Gastrocnemius medialis (tissue), 4 donors: Measurements from ENCODE around the gene MAGEF1.

Experiments used
- POLR2A ChIP-seq, 2 donors: fragments of 450-650 bp; IDR thresholded peaks; one replicate each; pipeline ENCODE4 v1.6.1; 2017; ENCODE audit warnings: antibody characterized with exemption in 2 of 2, mild to moderate bottlenecking in 2 of 2, moderate library complexity in 2 of 2
- TF ChIP-seq, protein P1 (sequence below), 5 experiments: fragments of 450-650 bp in 3 of 5; fragments of 200-600 bp in 2 of 5; sonication (generic) in 2 of 5; IDR thresholded peaks in 4 of 5; conservative IDR thresholded peaks in 1 of 5; 1 replicate in 4 of 5; 2 replicates in 1 of 5; pipeline ENCODE4 v1.5.1; 2016 to 2019; ENCODE audit warnings: antibody characterized with exemption in 5 of 5, mild to moderate bottlenecking in 3 of 5, moderate library complexity in 3 of 5

DNA sequence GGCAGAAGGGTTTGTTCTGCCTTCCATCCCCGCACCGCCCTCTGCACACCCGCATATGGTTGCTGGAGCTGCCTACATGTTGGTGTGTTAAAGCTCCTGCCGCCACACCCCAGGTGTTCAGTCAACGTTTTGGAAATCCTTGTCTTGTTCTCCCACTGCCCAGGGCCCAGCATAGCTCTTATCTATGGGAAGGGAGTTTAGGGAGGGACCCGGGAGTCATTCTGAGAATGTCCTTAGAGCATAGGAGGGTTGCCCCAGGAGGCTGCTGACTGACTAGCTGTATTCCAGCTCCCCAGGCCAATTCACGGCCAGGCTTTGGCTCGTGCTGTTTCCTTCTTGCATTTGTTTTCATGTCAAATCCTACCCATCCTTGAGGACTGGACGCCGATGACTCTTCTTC lies 46.8 kb downstream of the MAGEF1 start:
- TF ChIP-seq, protein P1, sequence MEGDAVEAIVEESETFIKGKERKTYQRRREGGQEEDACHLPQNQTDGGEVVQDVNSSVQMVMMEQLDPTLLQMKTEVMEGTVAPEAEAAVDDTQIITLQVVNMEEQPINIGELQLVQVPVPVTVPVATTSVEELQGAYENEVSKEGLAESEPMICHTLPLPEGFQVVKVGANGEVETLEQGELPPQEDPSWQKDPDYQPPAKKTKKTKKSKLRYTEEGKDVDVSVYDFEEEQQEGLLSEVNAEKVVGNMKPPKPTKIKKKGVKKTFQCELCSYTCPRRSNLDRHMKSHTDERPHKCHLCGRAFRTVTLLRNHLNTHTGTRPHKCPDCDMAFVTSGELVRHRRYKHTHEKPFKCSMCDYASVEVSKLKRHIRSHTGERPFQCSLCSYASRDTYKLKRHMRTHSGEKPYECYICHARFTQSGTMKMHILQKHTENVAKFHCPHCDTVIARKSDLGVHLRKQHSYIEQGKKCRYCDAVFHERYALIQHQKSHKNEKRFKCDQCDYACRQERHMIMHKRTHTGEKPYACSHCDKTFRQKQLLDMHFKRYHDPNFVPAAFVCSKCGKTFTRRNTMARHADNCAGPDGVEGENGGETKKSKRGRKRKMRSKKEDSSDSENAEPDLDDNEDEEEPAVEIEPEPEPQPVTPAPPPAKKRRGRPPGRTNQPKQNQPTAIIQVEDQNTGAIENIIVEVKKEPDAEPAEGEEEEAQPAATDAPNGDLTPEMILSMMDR (IDR thresholded peaks at IDR 0.05 in 4 of 5, conservative IDR thresholded peaks at IDR 0.05 in 1 of 5), result no peak
- no peak for TF ChIP-seq POLR2A (IDR thresholded peaks at IDR 0.05)
